Measurements from ENCODE around the gene TBC1D9B.

The TBC1D9B gene

GRCh38 chr5:179909224-179909623 is 1.5 kb upstream of the TBC1D9B start:
- no peak for TF ChIP-seq EGR1 (IDR thresholded peaks at IDR 0.05)
- no peak for TF ChIP-seq MAX (IDR thresholded peaks at IDR 0.05)
- TF ChIP-seq CEBPB (IDR thresholded peaks at IDR 0.05), result no peak
- TF ChIP-seq FOXM1 (IDR thresholded peaks at IDR 0.05; ENCODE audit: borderline replicate concordance, low read depth), result no peak
- no peak for TF ChIP-seq TEAD4 (IDR thresholded peaks at IDR 0.05)
- no peak for TF ChIP-seq TAF1 (IDR thresholded peaks at IDR 0.05; ENCODE audit: low read depth)
- no peak for TF ChIP-seq RAD21 (IDR thresholded peaks at IDR 0.05; ENCODE audit: low read depth)
- TF ChIP-seq, protein P1, sequence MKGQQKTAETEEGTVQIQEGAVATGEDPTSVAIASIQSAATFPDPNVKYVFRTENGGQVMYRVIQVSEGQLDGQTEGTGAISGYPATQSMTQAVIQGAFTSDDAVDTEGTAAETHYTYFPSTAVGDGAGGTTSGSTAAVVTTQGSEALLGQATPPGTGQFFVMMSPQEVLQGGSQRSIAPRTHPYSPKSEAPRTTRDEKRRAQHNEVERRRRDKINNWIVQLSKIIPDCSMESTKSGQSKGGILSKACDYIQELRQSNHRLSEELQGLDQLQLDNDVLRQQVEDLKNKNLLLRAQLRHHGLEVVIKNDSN (IDR thresholded peaks at IDR 0.05), result no peak

DNA sequence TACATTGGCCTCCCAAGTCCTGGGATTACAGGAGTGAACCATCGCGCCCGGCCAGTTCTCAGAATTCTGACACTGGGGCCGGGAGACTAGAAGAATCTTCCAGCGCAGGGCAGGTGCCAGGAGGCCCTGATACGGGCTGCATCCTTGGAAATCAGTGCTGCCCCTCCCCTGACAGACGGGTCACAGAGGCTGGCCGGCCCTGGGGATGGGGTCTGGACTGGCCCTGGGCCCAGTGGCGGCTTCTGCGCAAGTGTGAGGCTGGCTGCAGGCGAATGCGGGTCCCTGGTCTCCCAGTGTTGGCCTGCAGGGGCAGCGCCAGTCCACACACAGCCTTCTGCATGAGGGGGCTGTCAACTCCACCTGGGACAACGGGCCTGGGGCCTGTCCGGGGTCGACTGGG is 831 bp upstream of the TBC1D9B start:
- TF ChIP-seq ZBTB7A (IDR thresholded peaks at IDR 0.05; ENCODE audit: low read depth), result no peak
- no peak for TF ChIP-seq CEBPB (IDR thresholded peaks at IDR 0.05)
- TF ChIP-seq YY1 (IDR thresholded peaks at IDR 0.05; ENCODE audit: low read depth), result no peak
- no peak for TF ChIP-seq NFIC (IDR thresholded peaks at IDR 0.05)
- no peak for TF ChIP-seq FOXM1 (IDR thresholded peaks at IDR 0.05; ENCODE audit: borderline replicate concordance, low read depth)
- no peak for TF ChIP-seq RAD21 (IDR thresholded peaks at IDR 0.05; ENCODE audit: low read depth)
- TF ChIP-seq EGR1 (IDR thresholded peaks at IDR 0.05), result no peak
- TF ChIP-seq REST (IDR thresholded peaks at IDR 0.05; ENCODE audit: low read depth), result no peak
- no peak for TF ChIP-seq TAF1 (IDR thresholded peaks at IDR 0.05; ENCODE audit: low read depth)
- TF ChIP-seq CREB1 (IDR thresholded peaks at IDR 0.05; ENCODE audit: low read depth), result no peak
- no peak for TF ChIP-seq MAX (IDR thresholded peaks at IDR 0.05)
- no peak for TF ChIP-seq TCF12 (IDR thresholded peaks at IDR 0.05; ENCODE audit: low read depth)
- TF ChIP-seq, protein P1 (IDR thresholded peaks at IDR 0.05), result no peak
- TF ChIP-seq EP300 (IDR thresholded peaks at IDR 0.05; ENCODE audit: borderline replicate concordance), result no peak
- no peak for TF ChIP-seq TEAD4 (IDR thresholded peaks at IDR 0.05)

DNA sequence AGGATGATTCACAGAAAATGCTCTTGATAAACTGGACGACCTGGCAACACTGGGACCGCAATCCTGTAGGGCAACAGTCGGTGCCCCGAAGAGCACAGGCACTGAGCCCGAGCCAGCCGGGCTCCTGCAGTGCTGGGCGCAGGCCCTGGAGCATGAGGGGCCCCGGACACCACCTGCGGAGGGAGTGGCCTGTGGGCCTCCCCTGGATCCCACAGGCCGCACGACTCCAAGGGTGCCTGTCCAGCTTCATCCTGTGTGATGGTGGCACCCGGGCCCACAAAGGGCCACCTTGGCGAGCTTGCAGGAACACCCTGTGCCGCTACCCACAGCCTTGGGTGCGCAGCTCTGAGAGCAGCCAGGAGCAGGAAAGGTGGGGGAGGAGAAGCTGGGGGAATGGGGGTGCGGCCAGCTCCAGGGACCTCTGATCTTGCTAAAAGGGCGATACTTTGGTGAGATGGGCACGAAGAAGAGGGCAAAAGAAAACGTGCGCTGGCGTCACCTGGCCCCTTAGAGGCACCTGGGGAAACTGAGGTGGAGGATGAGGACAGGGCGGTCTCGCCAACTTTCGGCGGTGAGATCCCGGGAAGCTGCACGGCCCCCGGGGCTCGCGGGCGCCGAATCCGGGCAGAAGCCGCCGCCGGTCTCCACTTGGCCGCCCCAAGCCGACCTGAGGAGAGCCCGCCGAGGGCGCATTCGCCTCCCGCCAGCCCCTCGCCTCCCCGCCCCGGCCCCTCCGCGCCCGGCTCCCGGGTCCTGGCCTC is 722 bp downstream of the TBC1D9B start:
- TF ChIP-seq NFIC (IDR thresholded peaks at IDR 0.05) (no peak), TAF1 (IDR thresholded peaks at IDR 0.05; ENCODE audit: low read depth) (no peak), ZBTB7A (IDR thresholded peaks at IDR 0.05; ENCODE audit: low read depth) (no peak), TEAD4 (IDR thresholded peaks at IDR 0.05) (no peak), CREB1 (IDR thresholded peaks at IDR 0.05; ENCODE audit: low read depth) (no peak), REST (IDR thresholded peaks at IDR 0.05; ENCODE audit: low read depth) (no peak)
- TF ChIP-seq, protein P1 (IDR thresholded peaks at IDR 0.05), result no peak

GRCh38 chr5:179906294-179906794 is 1.4 kb downstream of the TBC1D9B start:
- TF ChIP-seq EGR1 (IDR thresholded peaks at IDR 0.05) (no peak), RAD21 (IDR thresholded peaks at IDR 0.05; ENCODE audit: low read depth) (no peak), TEAD4 (IDR thresholded peaks at IDR 0.05) (no peak), YY1 (IDR thresholded peaks at IDR 0.05; ENCODE audit: low read depth) (no peak), ZBTB7A (IDR thresholded peaks at IDR 0.05; ENCODE audit: low read depth) (no peak), CEBPB (IDR thresholded peaks at IDR 0.05) (no peak), TCF12 (IDR thresholded peaks at IDR 0.05; ENCODE audit: low read depth) (no peak), MAX (IDR thresholded peaks at IDR 0.05) (no peak), CREB1 (IDR thresholded peaks at IDR 0.05; ENCODE audit: low read depth) (no peak), FOXM1 (IDR thresholded peaks at IDR 0.05; ENCODE audit: borderline replicate concordance, low read depth) (no peak), NFIC (IDR thresholded peaks at IDR 0.05) (no peak), EP300 (IDR thresholded peaks at IDR 0.05; ENCODE audit: borderline replicate concordance) (no peak), TAF1 (IDR thresholded peaks at IDR 0.05; ENCODE audit: low read depth) (no peak), REST (IDR thresholded peaks at IDR 0.05; ENCODE audit: low read depth) (no peak)
- TF ChIP-seq, protein P1 (IDR thresholded peaks at IDR 0.05), result no peak
